OCI-LY3 (cell line): ENCODE data around the gene ARGLU1.

Experiments used
- EZH2phosphoT487 ChIP-seq: fragments of 200-600 bp; shearing (Covaris generic); IDR thresholded peaks from 2 replicates; pipeline ENCODE4 v1.6.1; 2018; ENCODE audit warnings: antibody characterized with exemption, mixed run types, low read depth
- TF ChIP-seq, protein P1 (sequence below): fragments of 200-600, 300-600 bp; sonication (generic); IDR thresholded peaks from 2 replicates; pipeline ENCODE4 v1.5.1; 2014; ENCODE audit warnings: antibody characterized with exemption, low read length, low read depth

GRCh38 chr13:106550570-106551135, 17.3 kb downstream of the ARGLU1 start:
- TF ChIP-seq, protein P1, sequence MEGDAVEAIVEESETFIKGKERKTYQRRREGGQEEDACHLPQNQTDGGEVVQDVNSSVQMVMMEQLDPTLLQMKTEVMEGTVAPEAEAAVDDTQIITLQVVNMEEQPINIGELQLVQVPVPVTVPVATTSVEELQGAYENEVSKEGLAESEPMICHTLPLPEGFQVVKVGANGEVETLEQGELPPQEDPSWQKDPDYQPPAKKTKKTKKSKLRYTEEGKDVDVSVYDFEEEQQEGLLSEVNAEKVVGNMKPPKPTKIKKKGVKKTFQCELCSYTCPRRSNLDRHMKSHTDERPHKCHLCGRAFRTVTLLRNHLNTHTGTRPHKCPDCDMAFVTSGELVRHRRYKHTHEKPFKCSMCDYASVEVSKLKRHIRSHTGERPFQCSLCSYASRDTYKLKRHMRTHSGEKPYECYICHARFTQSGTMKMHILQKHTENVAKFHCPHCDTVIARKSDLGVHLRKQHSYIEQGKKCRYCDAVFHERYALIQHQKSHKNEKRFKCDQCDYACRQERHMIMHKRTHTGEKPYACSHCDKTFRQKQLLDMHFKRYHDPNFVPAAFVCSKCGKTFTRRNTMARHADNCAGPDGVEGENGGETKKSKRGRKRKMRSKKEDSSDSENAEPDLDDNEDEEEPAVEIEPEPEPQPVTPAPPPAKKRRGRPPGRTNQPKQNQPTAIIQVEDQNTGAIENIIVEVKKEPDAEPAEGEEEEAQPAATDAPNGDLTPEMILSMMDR = no peak
- TF ChIP-seq EZH2phosphoT487 = no peak
